ENCODE results near the gene LHFPL3.

The LHFPL3 gene

DNA sequence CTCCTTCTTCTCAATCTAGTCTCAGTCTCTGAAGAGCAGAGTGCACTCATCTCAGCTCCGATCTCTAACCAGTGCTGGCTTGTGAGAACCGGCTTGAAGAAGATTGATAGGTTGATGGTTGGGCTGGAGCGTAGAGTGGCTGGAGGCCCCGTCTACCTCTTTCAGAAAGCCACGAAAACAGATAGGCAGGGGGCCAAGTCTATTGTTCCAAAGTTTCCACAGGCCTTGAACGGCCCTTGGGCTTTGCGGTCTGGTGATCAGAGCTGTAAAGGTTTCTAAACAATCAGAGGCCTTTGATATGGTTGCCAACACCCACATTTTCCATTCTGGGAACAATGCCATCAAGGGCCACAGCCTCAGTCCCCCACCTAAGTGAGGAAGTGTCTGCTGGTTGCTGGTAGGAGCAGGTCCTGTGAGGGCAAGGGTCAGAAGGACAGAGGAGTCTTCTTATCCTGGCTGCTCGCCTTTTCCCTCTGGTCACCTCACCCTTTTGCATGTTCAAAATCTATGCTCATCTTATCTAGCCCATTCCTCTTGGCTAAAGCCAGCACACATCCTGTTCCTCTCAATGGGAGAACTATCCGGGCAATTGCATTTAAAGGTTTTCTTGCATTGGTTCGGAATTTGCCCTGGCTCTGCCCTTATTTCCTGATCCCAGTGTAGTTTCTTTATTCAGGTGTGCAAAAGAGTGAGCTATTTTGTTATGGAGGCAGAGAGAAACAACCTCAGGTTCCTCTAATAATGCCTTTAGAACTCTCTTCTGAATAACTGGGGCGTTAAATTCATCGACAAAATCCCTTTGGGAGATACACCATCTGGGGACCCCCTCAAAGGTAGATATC is 615.3 kb downstream of the LHFPL3 start:
- 12% methylated on average over 7 of the region's 12 CpGs for WGBS (ENCODE audit: insufficient coverage)
- Histone ChIP-seq H3K27me3 (replicated peaks in 2 of 5; ENCODE audit: control insufficient read depth in 4 of 5, insufficient read depth in 5 of 5, low read length in 4 of 5) (no peaks in the 10 kb centered on the region), H3K9me3 (ENCODE audit: control extremely low read depth in 1 of 5, control insufficient read depth in 4 of 5, insufficient read depth in 2 of 5, low read depth in 1 of 5, low read length in 4 of 5) (peaks cover 0 to 3% (median 0%) of the 10 kb centered on the region in 5 experiments), H3K27ac (ENCODE audit: insufficient read depth in 1 of 2, low read depth in 1 of 2, low read length in 2 of 2, poor library complexity in 1 of 2, severe bottlenecking in 2 of 2) (peak overlapping the region; percentile 89 to 97), H3K4me1 (ENCODE audit: control extremely low read depth in 1 of 4, control insufficient read depth in 4 of 4, insufficient read depth in 4 of 4, low read length in 3 of 4) (peaks cover 39 to 65% (median 54%) of the 10 kb centered on the region in 4 experiments), H3K36me3 (ENCODE audit: control insufficient read depth in 4 of 4, insufficient read depth in 4 of 4, low read length in 3 of 4) (peaks cover 0 to 3% (median 0%) of the 10 kb centered on the region in 4 experiments), H3K4me3 (ENCODE audit: control insufficient read depth in 1 of 7, extremely low read depth in 1 of 7, insufficient read depth in 4 of 7, low read depth in 2 of 7, low read length in 6 of 7) (peak overlapping the region in 5 of 7 experiments; percentile 2 to 62 (median 29))
- DNase-seq, result peak; percentile 74 to 88 (median 81)
- CTCF ChIA-PET, result interaction anchor here (0.8 to 1.0 kb wide), 3 partner anchors 21 to 39 kb away, joined by 3 to 4 read pairs (median 3); no protein-coding TSS in a partner anchor
- POLR2A ChIA-PET, result interaction anchor here (0.6 kb wide), 1 partner anchor 67 kb away, joined by 3 read pairs; no protein-coding TSS in a partner anchor

DNA sequence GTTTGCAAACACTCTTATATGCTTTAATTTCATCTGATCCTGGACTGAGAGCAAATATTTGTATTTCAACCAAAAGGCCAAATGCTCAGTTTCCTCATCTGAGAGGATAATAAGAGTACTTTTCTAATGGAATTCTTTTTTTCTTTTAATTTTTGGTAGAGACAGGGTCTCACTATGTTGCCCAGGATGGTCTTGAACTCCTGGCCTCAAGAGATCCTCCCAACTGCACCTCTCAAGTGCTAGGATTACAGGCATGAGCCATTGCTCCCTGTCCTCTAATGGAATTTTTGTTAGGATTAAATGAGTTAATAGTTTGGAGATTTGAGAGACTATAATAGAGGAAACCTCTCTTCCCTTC is 617.2 kb downstream of the LHFPL3 start:
- DNase-seq, result no peak
- Histone ChIP-seq H3K9me3 (ENCODE audit: control extremely low read depth in 1 of 5, control insufficient read depth in 4 of 5, insufficient read depth in 2 of 5, low read depth in 1 of 5, low read length in 4 of 5) (no peaks in the 10 kb centered on the region), H3K27ac (ENCODE audit: insufficient read depth in 1 of 2, low read depth in 1 of 2, low read length in 2 of 2, poor library complexity in 1 of 2, severe bottlenecking in 2 of 2) (peak overlapping the region; percentile 89 to 97), H3K27me3 (replicated peaks in 2 of 5; ENCODE audit: control insufficient read depth in 4 of 5, insufficient read depth in 5 of 5, low read length in 4 of 5) (no peaks in the 10 kb centered on the region), H3K4me1 (ENCODE audit: control extremely low read depth in 1 of 4, control insufficient read depth in 4 of 4, insufficient read depth in 4 of 4, low read length in 3 of 4) (peaks cover 39 to 61% (median 54%) of the 10 kb centered on the region in 4 experiments), H3K36me3 (ENCODE audit: control insufficient read depth in 4 of 4, insufficient read depth in 4 of 4, low read length in 3 of 4) (peaks cover 0 to 3% (median 0%) of the 10 kb centered on the region in 4 experiments), H3K4me3 (ENCODE audit: control insufficient read depth in 1 of 7, extremely low read depth in 1 of 7, insufficient read depth in 4 of 7, low read depth in 2 of 7, low read length in 6 of 7) (peak overlapping the region in 4 of 7 experiments; percentile 19 to 43 (median 20))
- CTCF ChIA-PET, result interaction anchor here (0.7 to 2.2 kb wide), 4 partner anchors 10 to 34 kb away, joined by 3 to 9 read pairs (median 4); no protein-coding TSS in a partner anchor
- POLR2A ChIA-PET, result no interaction called here

DNA sequence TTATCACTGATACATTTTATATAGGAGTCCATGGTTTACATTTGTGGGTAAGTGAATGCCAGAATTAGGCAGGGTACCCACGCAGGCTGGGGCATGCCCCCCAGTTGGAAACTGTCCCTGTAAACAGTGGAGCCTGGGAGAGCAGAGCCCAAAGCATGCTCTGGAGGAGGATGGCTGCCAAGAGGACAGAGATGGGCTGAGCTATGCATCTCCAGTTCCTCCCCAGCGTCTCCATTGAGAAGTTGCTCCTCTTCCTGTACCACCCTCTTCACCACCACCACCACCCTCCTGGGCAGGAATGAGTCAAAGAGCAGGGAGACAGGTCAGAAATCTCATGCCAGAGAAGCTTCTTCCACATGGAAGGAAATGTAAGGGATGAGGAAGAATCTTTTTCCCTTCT is 617.9 kb downstream of the LHFPL3 start:
- no CpG with 5 or more reads among the region's 2 CpGs for WGBS (ENCODE audit: insufficient coverage)
- Histone ChIP-seq H3K4me3 (ENCODE audit: control insufficient read depth in 1 of 7, extremely low read depth in 1 of 7, insufficient read depth in 4 of 7, low read depth in 2 of 7, low read length in 6 of 7) (no peak overlapping the region), H3K27ac (ENCODE audit: insufficient read depth in 1 of 2, low read depth in 1 of 2, low read length in 2 of 2, poor library complexity in 1 of 2, severe bottlenecking in 2 of 2) (peak overlapping the region in 1 of 2 experiments; percentile 97), H3K27me3 (replicated peaks in 2 of 5; ENCODE audit: control insufficient read depth in 4 of 5, insufficient read depth in 5 of 5, low read length in 4 of 5) (no peaks in the 10 kb centered on the region), H3K4me1 (ENCODE audit: control extremely low read depth in 1 of 4, control insufficient read depth in 4 of 4, insufficient read depth in 4 of 4, low read length in 3 of 4) (peaks cover 39 to 56% (median 49%) of the 10 kb centered on the region in 4 experiments), H3K36me3 (ENCODE audit: control insufficient read depth in 4 of 4, insufficient read depth in 4 of 4, low read length in 3 of 4) (peaks cover 0 to 3% (median 0%) of the 10 kb centered on the region in 4 experiments), H3K9me3 (ENCODE audit: control extremely low read depth in 1 of 5, control insufficient read depth in 4 of 5, insufficient read depth in 2 of 5, low read depth in 1 of 5, low read length in 4 of 5) (no peaks in the 10 kb centered on the region)
- no peak for DNase-seq
- CTCF ChIA-PET, result interaction anchor here (1.0 to 2.2 kb wide), 8 partner anchors 10 to 39 kb away, joined by 3 to 11 read pairs (median 4); no protein-coding TSS in a partner anchor
- POLR2A ChIA-PET, result interaction anchor here (0.8 to 1.0 kb wide), 2 partner anchors 14 to 32 kb away, joined by 3 to 4 read pairs; no protein-coding TSS in a partner anchor

DNA sequence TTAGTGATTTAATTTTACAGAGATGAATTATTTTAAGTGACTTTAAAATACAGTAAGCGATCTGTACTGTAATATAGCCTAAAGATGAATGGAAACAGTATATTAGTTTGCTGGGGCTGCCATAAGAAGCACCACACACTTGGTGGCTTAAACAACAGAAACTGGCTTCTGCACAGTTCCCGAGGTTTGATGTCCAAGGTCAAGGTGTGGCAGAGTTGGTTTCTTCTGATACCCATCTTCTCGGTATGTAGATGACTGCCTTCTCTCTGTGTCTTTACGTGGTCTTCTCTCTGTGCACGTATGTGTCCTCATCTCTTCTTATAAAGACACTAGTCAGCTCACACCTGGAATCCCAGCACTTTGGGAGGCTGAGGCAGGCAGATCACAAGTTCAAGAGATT is 621.6 kb downstream of the LHFPL3 start:
- Histone ChIP-seq H3K27ac (ENCODE audit: insufficient read depth in 1 of 2, low read depth in 1 of 2, low read length in 2 of 2, poor library complexity in 1 of 2, severe bottlenecking in 2 of 2) (no peak overlapping the region), H3K27me3 (replicated peaks in 2 of 5; ENCODE audit: control insufficient read depth in 4 of 5, insufficient read depth in 5 of 5, low read length in 4 of 5) (no peaks in the 10 kb centered on the region), H3K9me3 (ENCODE audit: control extremely low read depth in 1 of 5, control insufficient read depth in 4 of 5, insufficient read depth in 2 of 5, low read depth in 1 of 5, low read length in 4 of 5) (no peaks in the 10 kb centered on the region), H3K4me1 (ENCODE audit: control extremely low read depth in 1 of 4, control insufficient read depth in 4 of 4, insufficient read depth in 4 of 4, low read length in 3 of 4) (peaks cover 12 to 22% (median 17%) of the 10 kb centered on the region in 4 experiments), H3K36me3 (ENCODE audit: control insufficient read depth in 4 of 4, insufficient read depth in 4 of 4, low read length in 3 of 4) (peaks cover 0 to 3% (median 0%) of the 10 kb centered on the region in 4 experiments), H3K4me3 (ENCODE audit: control insufficient read depth in 1 of 7, extremely low read depth in 1 of 7, insufficient read depth in 4 of 7, low read depth in 2 of 7, low read length in 6 of 7) (no peak overlapping the region)
- no peak for DNase-seq
- ChIA-PET POLR2A (no interaction called here), CTCF (interaction anchor here (0.6 to 1.3 kb wide), 4 partner anchors 9 to 34 kb away, joined by 3 to 5 read pairs (median 3); no protein-coding TSS in a partner anchor)
- WGBS (ENCODE audit: insufficient coverage), result 96% methylated on average over 4 of the region's 5 CpGs

DNA sequence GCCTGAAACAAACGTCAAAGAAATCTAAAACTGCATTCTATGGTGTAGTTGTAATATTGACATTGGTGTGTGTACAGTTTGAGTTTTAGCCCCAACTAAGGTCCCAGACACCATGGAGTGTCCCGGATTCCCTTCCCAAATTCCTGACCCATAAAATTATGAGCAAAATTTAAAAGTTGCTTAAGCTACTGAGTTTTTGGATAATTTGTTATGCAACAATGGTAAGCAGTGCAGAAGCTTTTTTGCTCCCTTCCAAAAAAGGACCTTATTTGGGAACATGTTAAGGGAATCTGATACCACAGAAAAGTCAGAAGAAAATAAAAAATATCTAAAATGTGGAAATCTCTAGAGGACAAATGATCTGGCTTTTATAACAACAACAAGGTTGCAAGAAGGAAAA is 622.4 kb downstream of the LHFPL3 start:
- no peaks in the 10 kb centered on the region for H3K9me3 ChIP-seq (ENCODE audit: control extremely low read depth in 1 of 5, control insufficient read depth in 4 of 5, insufficient read depth in 2 of 5, low read depth in 1 of 5, low read length in 4 of 5)
- no peak for DNase-seq
- H3K4me1 ChIP-seq (ENCODE audit: control extremely low read depth in 1 of 4, control insufficient read depth in 4 of 4, insufficient read depth in 4 of 4, low read length in 3 of 4), result peaks cover 7 to 20% (median 14%) of the 10 kb centered on the region in 4 experiments
- no peak overlapping the region for H3K27ac ChIP-seq (ENCODE audit: insufficient read depth in 1 of 2, low read depth in 1 of 2, low read length in 2 of 2, poor library complexity in 1 of 2, severe bottlenecking in 2 of 2)
- ChIA-PET CTCF (interaction anchor here (1.1 kb wide), 1 partner anchor 30 kb away, joined by 3 read pairs; no protein-coding TSS in a partner anchor), POLR2A (no interaction called here)
- WGBS (ENCODE audit: insufficient coverage), result 83% methylated on average over 1 of the region's 2 CpGs
- H3K36me3 ChIP-seq (ENCODE audit: control insufficient read depth in 4 of 4, insufficient read depth in 4 of 4, low read length in 3 of 4), result peaks cover 0 to 3% (median 0%) of the 10 kb centered on the region in 4 experiments
- no peak overlapping the region for H3K4me3 ChIP-seq (ENCODE audit: control insufficient read depth in 1 of 7, extremely low read depth in 1 of 7, insufficient read depth in 4 of 7, low read depth in 2 of 7, low read length in 6 of 7)
- H3K27me3 ChIP-seq (replicated peaks in 2 of 5; ENCODE audit: control insufficient read depth in 4 of 5, insufficient read depth in 5 of 5, low read length in 4 of 5), result no peaks in the 10 kb centered on the region

DNA sequence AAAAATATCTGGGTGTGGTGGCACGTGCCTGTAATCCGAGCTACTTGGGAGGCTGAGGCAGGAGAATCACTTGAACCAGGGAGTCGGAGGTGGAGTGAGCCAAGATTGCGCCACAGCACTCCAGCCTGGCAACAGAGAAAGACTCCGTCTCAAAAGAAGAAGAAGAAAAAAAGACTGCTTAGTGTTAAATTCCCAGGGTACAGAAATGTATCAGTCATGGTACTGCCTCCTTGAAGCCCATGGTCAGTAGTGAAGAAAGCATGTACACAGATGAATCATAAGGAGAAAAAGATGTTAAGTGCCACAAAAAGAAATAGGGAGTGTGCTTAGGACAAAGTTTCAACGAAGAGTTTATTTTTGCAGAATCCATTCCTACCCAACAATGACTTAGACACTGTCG is 623.1 kb downstream of the LHFPL3 start:
- Histone ChIP-seq H3K36me3 (ENCODE audit: control insufficient read depth in 4 of 4, insufficient read depth in 4 of 4, low read length in 3 of 4) (peaks cover 0 to 3% (median 0%) of the 10 kb centered on the region in 4 experiments), H3K9me3 (ENCODE audit: control extremely low read depth in 1 of 5, control insufficient read depth in 4 of 5, insufficient read depth in 2 of 5, low read depth in 1 of 5, low read length in 4 of 5) (no peaks in the 10 kb centered on the region), H3K27ac (ENCODE audit: insufficient read depth in 1 of 2, low read depth in 1 of 2, low read length in 2 of 2, poor library complexity in 1 of 2, severe bottlenecking in 2 of 2) (no peak overlapping the region), H3K4me1 (ENCODE audit: control extremely low read depth in 1 of 4, control insufficient read depth in 4 of 4, insufficient read depth in 4 of 4, low read length in 3 of 4) (peaks cover 8 to 20% (median 17%) of the 10 kb centered on the region in 4 experiments), H3K4me3 (ENCODE audit: control insufficient read depth in 1 of 7, extremely low read depth in 1 of 7, insufficient read depth in 4 of 7, low read depth in 2 of 7, low read length in 6 of 7) (no peak overlapping the region), H3K27me3 (replicated peaks in 2 of 5; ENCODE audit: control insufficient read depth in 4 of 5, insufficient read depth in 5 of 5, low read length in 4 of 5) (no peaks in the 10 kb centered on the region)
- 96% methylated on average over 5 of the region's 7 CpGs for WGBS (ENCODE audit: insufficient coverage)
- no peak for DNase-seq
- ChIA-PET POLR2A (no interaction called here), CTCF (no interaction called here)

DNA sequence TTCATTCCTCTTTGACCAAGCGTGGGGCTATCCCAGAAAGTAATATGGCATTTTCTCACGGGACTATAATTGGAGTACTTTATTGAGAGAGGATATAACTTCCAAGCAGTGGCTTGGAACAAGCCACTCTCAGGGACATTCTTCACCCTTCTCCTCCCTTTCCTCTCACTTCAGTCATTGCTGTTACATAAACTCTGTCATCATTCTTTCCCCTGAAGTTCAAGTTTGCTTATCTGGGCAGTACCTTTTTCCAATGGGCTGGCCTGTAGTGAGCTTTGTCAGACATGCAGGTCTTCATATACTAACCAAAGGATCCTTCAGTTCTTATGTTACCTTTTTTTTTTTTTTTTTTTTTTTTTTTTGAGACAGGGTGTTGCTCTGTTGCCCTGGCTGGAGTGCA is 626.9 kb downstream of the LHFPL3 start:
- CTCF ChIA-PET, result interaction anchor here (0.9 to 2.7 kb wide), 5 partner anchors 8 to 26 kb away, joined by 3 to 11 read pairs (median 8); no protein-coding TSS in a partner anchor
- no CpG with 5 or more reads among the region's 2 CpGs for WGBS (ENCODE audit: insufficient coverage)
- no peak for DNase-seq
- POLR2A ChIA-PET, result no interaction called here
- Histone ChIP-seq H3K9me3 (ENCODE audit: control extremely low read depth in 1 of 5, control insufficient read depth in 4 of 5, insufficient read depth in 2 of 5, low read depth in 1 of 5, low read length in 4 of 5) (no peaks in the 10 kb centered on the region), H3K36me3 (ENCODE audit: control insufficient read depth in 4 of 4, insufficient read depth in 4 of 4, low read length in 3 of 4) (no peaks in the 10 kb centered on the region), H3K4me1 (ENCODE audit: control extremely low read depth in 1 of 4, control insufficient read depth in 4 of 4, insufficient read depth in 4 of 4, low read length in 3 of 4) (peaks cover 11 to 37% (median 30%) of the 10 kb centered on the region in 4 experiments), H3K27me3 (replicated peaks in 2 of 5; ENCODE audit: control insufficient read depth in 4 of 5, insufficient read depth in 5 of 5, low read length in 4 of 5) (no peaks in the 10 kb centered on the region), H3K4me3 (ENCODE audit: control insufficient read depth in 1 of 7, extremely low read depth in 1 of 7, insufficient read depth in 4 of 7, low read depth in 2 of 7, low read length in 6 of 7) (no peak overlapping the region), H3K27ac (ENCODE audit: insufficient read depth in 1 of 2, low read depth in 1 of 2, low read length in 2 of 2, poor library complexity in 1 of 2, severe bottlenecking in 2 of 2) (no peak overlapping the region)

Data from common myeloid progenitor, CD34-positive (primary cell).